Sigmoid colon (tissue), 4 donors: ENCODE data around the gene OR5B17.

Experiments
- CTCF ChIP-seq, 4 experiments: fragments of 450-650 bp in 3 of 4; fragments of 200-600 bp in 1 of 4; IDR thresholded peaks; one replicate each; pipeline ENCODE4 v1.5.1; 2016 to 2019; ENCODE audit warnings: antibody characterized with exemption in 4 of 4, mild to moderate bottlenecking in 3 of 4, moderate library complexity in 2 of 4
- EP300 ChIP-seq, 4 donors: sonication (generic); formaldehyde crosslinking; IDR thresholded peaks; one replicate each; pipeline ENCODE4 v1.6.1; 2017; ENCODE audit warnings: antibody characterized with exemption in 4 of 4
- POLR2A ChIP-seq, 2 donors: fragments of 450-650 bp; IDR thresholded peaks; one replicate each; pipeline ENCODE4 v1.6.1; 2016; ENCODE audit warnings: antibody characterized with exemption in 2 of 2, mild to moderate bottlenecking in 2 of 2, moderate library complexity in 2 of 2
- POLR2AphosphoS5 ChIP-seq, 4 donors: sonication (generic); formaldehyde crosslinking; IDR thresholded peaks; one replicate each; pipeline ENCODE4 v1.6.1; 2017; ENCODE audit warnings: antibody characterized with exemption in 4 of 4

- TF ChIP-seq EP300 (IDR thresholded peaks at IDR 0.05) (no peak), CTCF (IDR thresholded peaks at IDR 0.05) (no peak), POLR2A (IDR thresholded peaks at IDR 0.05) (no peak), POLR2AphosphoS5 (IDR thresholded peaks at IDR 0.05) (no peak)
Measured at GRCh38 chr11:58394195-58394594, 35.3 kb upstream of the OR5B17 start.
